ENCODE results near the gene NGEF. TPM values are rescaled to one million over a fixed set of nuclear protein-coding genes. Genes with fewer than 3 reads are reported as not detected.
"Not testable (repeated sequence)": the region's sequence is repeated elsewhere in the genome, so short reads cannot be mapped to it uniquely, and the experiment has no call there.

Gene NGEF
- total RNA-seq, 4 donors from 2014 or later = 14.4 to 25.0 (median 17.9) TPM

DNA sequence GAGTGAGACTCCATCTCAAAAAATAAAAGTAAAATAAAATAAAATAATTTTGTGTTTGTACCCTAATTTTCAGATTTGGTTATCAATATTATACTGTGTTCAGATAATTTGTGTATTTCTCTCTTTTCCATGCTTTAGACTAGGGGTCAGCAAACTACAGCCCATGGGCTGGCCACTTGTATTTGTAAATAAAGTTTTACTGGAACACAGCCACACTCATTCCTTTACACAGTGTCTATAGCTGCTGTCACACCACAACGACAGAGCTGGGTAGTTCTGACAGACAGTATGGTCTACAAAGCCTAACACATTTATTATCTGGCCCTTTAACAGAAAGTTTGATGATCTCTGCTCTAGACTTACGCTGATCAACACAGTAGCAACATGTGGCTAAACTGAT lies 99.2 kb downstream of the NGEF start:
- DNase-seq (ENCODE audit: low spot score in 2 of 2) = no peak
- Histone ChIP-seq H3K27ac (no peak overlapping the region), H3K4me3 (no peak overlapping the region), H3K27me3 (peaks cover 3% of the 10 kb centered on the region), H3K4me1 (no peaks in the 10 kb centered on the region), H3K9me3 (no peaks in the 10 kb centered on the region), H3K36me3 (no peaks in the 10 kb centered on the region)
- WGBS = 80% methylated on average over 2 of the region's 2 CpGs
- TF ChIP-seq POLR2A (IDR thresholded peaks at IDR 0.05) (no peak), CTCF (IDR thresholded peaks at IDR 0.05) (no peak), EP300 (IDR thresholded peaks at IDR 0.05) (no peak), POLR2AphosphoS5 (IDR thresholded peaks at IDR 0.05) (no peak)

GRCh38 chr2:232911712-232912277 lies 101.3 kb downstream of the NGEF start:
- WGBS = 87% methylated on average over 1 of the region's 1 CpG
- no peak for DNase-seq (ENCODE audit: low spot score in 2 of 2)
- H3K9me3 ChIP-seq = no peaks in the 10 kb centered on the region
- H3K27ac ChIP-seq = no peak overlapping the region
- H3K4me3 ChIP-seq = no peak overlapping the region
- peaks cover 3% of the 10 kb centered on the region for H3K27me3 ChIP-seq
- no peaks in the 10 kb centered on the region for H3K4me1 ChIP-seq
- TF ChIP-seq CTCF (IDR thresholded peaks at IDR 0.05) (no peak), POLR2AphosphoS5 (IDR thresholded peaks at IDR 0.05) (no peak), POLR2A (IDR thresholded peaks at IDR 0.05) (no peak), EP300 (IDR thresholded peaks at IDR 0.05) (no peak)
- H3K36me3 ChIP-seq = no peaks in the 10 kb centered on the region

DNA sequence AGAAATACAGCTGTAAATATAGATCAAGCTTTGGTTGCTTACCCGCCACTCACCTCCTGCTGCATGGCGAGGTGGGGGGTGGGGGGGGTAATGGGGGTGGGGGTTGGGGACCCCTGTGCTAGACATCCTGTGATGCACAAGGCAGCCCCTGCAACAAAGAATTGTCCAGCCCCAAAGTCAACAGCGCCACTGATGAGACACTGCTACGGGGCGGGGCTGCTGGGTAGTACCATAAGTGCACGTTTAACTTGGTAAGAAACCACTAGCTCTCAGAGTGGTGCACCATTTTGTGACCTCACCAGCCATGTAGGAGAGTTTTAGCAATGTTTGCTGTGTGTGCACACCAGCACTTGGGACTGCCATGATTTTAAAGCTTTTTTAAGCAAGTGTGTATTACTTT lies 102.7 kb downstream of the NGEF start:
- WGBS = 95% methylated on average over 6 of the region's 6 CpGs
- TF ChIP-seq POLR2A (IDR thresholded peaks at IDR 0.05) = no peak
- no peak for TF ChIP-seq CTCF (IDR thresholded peaks at IDR 0.05)
- no peak for TF ChIP-seq EP300 (IDR thresholded peaks at IDR 0.05)
- TF ChIP-seq POLR2AphosphoS5 (IDR thresholded peaks at IDR 0.05) = no peak
- peak in 1 of 2 donors; percentile 66 for DNase-seq (ENCODE audit: low spot score in 2 of 2)

GRCh38 chr2:232908695-232909094 lies 104.4 kb downstream of the NGEF start:
- TF ChIP-seq POLR2AphosphoS5 (IDR thresholded peaks at IDR 0.05) (no peak), EP300 (IDR thresholded peaks at IDR 0.05) (no peak), POLR2A (IDR thresholded peaks at IDR 0.05) (no peak), CTCF (IDR thresholded peaks at IDR 0.05) (no peak)
- Histone ChIP-seq H3K4me1 (no peaks in the 10 kb centered on the region), H3K27me3 (no peaks in the 10 kb centered on the region), H3K9me3 (no peaks in the 10 kb centered on the region), H3K4me3 (no peak overlapping the region), H3K36me3 (no peaks in the 10 kb centered on the region), H3K27ac (no peak overlapping the region)
- no peak for DNase-seq (ENCODE audit: low spot score in 2 of 2)
- WGBS = 70% methylated on average over 6 of the region's 6 CpGs

More for the DNA sequence above, 102.7 kb downstream of the NGEF start:
- Histone ChIP-seq H3K4me3 (no peak overlapping the region), H3K9me3 (no peaks in the 10 kb centered on the region), H3K4me1 (no peaks in the 10 kb centered on the region), H3K27ac (no peak overlapping the region), H3K36me3 (no peaks in the 10 kb centered on the region), H3K27me3 (no peaks in the 10 kb centered on the region)

DNA sequence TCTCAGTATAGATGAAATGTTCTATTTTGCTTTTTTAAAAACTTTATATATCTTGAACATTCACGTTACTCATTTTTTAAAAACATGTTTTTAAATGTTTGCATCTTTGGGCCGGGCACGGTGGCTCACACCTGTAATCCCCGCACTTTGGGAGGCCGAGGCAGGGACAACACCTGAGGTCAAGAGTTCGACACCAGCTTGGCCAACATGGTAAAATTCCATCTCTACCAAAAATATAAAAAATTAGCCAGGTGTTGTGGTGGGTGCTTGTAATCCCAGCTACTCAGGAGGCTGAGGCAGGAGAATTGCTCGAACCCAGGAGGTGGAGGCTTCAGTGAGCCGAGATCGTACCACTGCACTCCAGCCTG lies 105.4 kb downstream of the NGEF start:
- not testable (repeated sequence) for H3K27me3 ChIP-seq, H3K9me3 ChIP-seq, H3K36me3 ChIP-seq, H3K4me3 ChIP-seq, H3K27ac ChIP-seq, H3K4me1 ChIP-seq
- DNase-seq (ENCODE audit: low spot score in 2 of 2) = peak in 1 of 2 donors; percentile 41
- WGBS = 95% methylated on average over 9 of the region's 9 CpGs

- 76% methylated on average over 8 of the region's 10 CpGs for WGBS
- not testable (repeated sequence) for H3K4me3 ChIP-seq; H3K36me3 ChIP-seq; H3K27ac ChIP-seq; H3K9me3 ChIP-seq; DNase-seq (ENCODE audit: low spot score in 2 of 2); H3K4me1 ChIP-seq; H3K27me3 ChIP-seq
Observed at GRCh38 chr2:232906867-232907717, 106.0 kb downstream of the NGEF start.

All from suprapubic skin (tissue), 4 donors.